ENCODE data around the gene INHBE. TPM values are rescaled to one million over a fixed set of nuclear protein-coding genes. Genes with fewer than 3 reads are reported as not detected.
A peak's percentile ranks its signal among the peaks of the same experiment; 100 is the strongest.
"Not testable (repeated sequence)": the region's sequence is repeated elsewhere in the genome, so short reads cannot be mapped to it uniquely, and the experiment has no call there.

INHBE gene, protein sequence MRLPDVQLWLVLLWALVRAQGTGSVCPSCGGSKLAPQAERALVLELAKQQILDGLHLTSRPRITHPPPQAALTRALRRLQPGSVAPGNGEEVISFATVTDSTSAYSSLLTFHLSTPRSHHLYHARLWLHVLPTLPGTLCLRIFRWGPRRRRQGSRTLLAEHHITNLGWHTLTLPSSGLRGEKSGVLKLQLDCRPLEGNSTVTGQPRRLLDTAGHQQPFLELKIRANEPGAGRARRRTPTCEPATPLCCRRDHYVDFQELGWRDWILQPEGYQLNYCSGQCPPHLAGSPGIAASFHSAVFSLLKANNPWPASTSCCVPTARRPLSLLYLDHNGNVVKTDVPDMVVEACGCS
- total RNA-seq, result 1.0 TPM

DNA sequence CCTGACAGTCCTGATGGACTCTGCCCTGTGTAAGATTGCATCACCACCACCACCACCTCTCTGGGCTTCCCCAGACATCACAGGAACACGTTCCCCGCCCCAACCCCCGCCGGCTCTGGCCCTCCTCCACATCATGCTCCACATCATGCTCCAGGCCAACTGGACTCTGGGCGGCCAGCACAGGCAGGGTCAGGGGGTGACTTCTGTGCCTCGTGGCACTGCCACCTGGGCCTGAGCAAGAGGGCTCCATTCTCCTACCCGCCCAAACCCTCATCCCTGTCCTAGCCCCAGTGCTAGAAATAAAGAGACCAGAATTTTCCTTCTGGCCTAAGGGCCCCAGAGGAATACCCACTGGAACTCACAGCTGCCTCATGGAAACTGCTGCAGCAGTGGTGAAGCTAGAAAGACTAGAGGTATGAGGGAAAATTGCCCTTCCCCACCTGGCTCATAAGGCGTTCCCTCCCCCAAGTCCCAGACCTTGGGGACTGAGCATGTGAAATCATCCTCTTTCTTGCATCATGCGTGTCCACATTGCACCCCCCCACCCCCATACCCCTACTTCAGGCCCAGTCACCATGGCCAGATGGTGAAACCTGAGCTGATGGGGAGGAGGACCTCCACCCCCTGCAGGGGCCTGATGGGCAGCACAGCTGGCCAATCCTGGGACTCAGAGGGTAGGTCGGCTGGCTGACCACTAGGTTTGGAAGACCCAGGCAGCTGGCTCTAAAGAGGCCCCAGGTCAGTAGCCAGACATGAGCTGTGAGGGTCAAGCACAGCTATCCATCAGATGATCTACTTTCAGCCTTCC, at the start of gene INHBE:
Gene INHBE (plus strand): TSS at position 742 of the 808 bp plus-strand sequence. CDS start 230 bp downstream, outside the sequence.
- H3K36me3 ChIP-seq (ENCODE audit: control insufficient read depth in 3 of 3, insufficient read depth in 3 of 3, low read length in 3 of 3), result no peaks in the 10 kb centered on the region

DNA sequence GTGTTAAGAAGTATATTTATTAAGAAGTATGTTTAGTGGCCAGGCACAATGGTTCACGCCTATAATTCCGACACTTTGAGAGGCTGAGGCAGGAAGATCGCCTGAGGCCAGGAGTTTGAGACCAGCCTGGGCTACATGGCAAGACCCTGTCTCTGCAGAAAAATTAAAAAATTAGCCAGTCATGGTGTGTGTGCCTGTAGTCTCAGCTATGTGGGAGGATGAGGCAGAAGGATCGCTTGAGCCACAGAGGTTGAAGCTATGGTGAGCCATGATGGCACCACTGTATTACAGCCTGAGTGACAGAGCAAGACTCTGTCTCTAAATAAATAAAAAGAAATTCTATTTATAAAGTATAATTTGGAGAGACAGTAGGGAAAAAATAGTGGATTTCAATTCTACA, 44.6 kb upstream of the INHBE start:
- H3K9me3 ChIP-seq (ENCODE audit: control insufficient read depth in 3 of 3, low read length in 3 of 3), result no peaks in the 10 kb centered on the region
- H3K27me3 ChIP-seq (ENCODE audit: control insufficient read depth in 3 of 3, insufficient read depth in 3 of 3, low read length in 3 of 3), result no peaks in the 10 kb centered on the region
- H3K27ac ChIP-seq (ENCODE audit: low read depth, low read length), result no peak overlapping the region
- H3K4me1 ChIP-seq (ENCODE audit: control insufficient read depth in 3 of 3, insufficient read depth in 3 of 3, low read length in 3 of 3), result peaks cover 0 to 3% (median under 1%) of the 10 kb centered on the region in 3 donors
- H3K36me3 ChIP-seq (ENCODE audit: control insufficient read depth in 3 of 3, insufficient read depth in 3 of 3, low read length in 3 of 3), result peaks cover 0 to 1% (median 0%) of the 10 kb centered on the region in 3 donors
- H3K4me3 ChIP-seq (ENCODE audit: low read length in 3 of 3), result no peak overlapping the region
- no peak overlapping the region for H3K9ac ChIP-seq (ENCODE audit: low read depth in 1 of 3, low read length in 3 of 3)

More for the DNA sequence above, at the start of gene INHBE:
- peak within 1 kb of the TSS; percentile 81 for H3K27ac ChIP-seq (ENCODE audit: low read depth, low read length)
- H3K4me1 ChIP-seq (ENCODE audit: control insufficient read depth in 3 of 3, insufficient read depth in 3 of 3, low read length in 3 of 3), result peaks cover 36 to 62% (median 50%) of the 10 kb centered on the region in 3 donors
- peak within 1 kb of the TSS; percentile 23 to 77 (median 53) for H3K4me3 ChIP-seq (ENCODE audit: low read length in 3 of 3)
- no peaks in the 10 kb centered on the region for H3K9me3 ChIP-seq (ENCODE audit: control insufficient read depth in 3 of 3, low read length in 3 of 3)
- H3K27me3 ChIP-seq (ENCODE audit: control insufficient read depth in 3 of 3, insufficient read depth in 3 of 3, low read length in 3 of 3), result no peaks in the 10 kb centered on the region
- peak within 1 kb of the TSS; percentile 21 to 86 (median 46) for H3K9ac ChIP-seq (ENCODE audit: low read depth in 1 of 3, low read length in 3 of 3)

DNA sequence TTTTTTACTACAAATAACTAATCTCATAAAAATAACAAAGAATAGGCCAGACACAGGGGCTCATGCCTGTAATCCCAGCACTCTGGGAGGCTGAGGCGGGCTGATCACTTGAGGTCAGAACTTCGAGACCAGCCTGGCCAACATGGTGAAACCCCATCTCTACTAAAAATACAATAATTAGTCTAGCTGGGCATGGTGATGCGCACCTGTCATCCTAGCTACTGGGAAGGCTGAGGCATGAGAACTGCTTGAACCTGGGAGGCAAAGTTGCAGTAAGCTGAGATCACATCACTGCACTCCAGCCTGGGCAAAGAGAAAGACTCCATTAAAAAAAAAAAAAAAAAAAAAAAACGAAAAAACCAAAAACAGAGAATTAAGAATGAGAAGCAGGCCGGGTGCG, 40.9 kb upstream of the INHBE start:
- H3K27ac ChIP-seq (ENCODE audit: low read depth, low read length); H3K9me3 ChIP-seq (ENCODE audit: control insufficient read depth in 3 of 3, low read length in 3 of 3); H3K9ac ChIP-seq (ENCODE audit: low read depth in 1 of 3, low read length in 3 of 3); H3K4me1 ChIP-seq (ENCODE audit: control insufficient read depth in 3 of 3, insufficient read depth in 3 of 3, low read length in 3 of 3); H3K4me3 ChIP-seq (ENCODE audit: low read length in 3 of 3); H3K27me3 ChIP-seq (ENCODE audit: control insufficient read depth in 3 of 3, insufficient read depth in 3 of 3, low read length in 3 of 3); H3K36me3 ChIP-seq (ENCODE audit: control insufficient read depth in 3 of 3, insufficient read depth in 3 of 3, low read length in 3 of 3): not testable (repeated sequence)

DNA sequence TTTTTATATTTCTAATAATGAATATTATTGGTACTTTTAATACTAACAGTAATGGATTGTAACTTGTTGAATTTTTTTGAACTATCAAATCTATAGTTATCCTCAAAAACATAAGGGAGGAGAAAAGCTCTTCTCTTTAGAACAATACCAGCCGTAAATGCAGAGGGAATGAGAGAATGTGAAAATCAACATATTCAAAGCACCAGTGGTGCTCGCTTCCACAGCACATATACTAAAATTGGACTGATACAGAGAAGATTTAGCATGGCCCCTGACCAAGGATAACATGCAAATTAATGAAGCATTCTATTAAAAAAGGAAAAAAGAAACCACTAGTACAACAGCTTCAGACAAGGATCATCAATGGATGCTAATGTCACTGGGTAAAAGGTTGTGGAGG, 40.0 kb upstream of the INHBE start:
- H3K9ac ChIP-seq (ENCODE audit: low read depth in 1 of 3, low read length in 3 of 3), result no peak overlapping the region

DNA sequence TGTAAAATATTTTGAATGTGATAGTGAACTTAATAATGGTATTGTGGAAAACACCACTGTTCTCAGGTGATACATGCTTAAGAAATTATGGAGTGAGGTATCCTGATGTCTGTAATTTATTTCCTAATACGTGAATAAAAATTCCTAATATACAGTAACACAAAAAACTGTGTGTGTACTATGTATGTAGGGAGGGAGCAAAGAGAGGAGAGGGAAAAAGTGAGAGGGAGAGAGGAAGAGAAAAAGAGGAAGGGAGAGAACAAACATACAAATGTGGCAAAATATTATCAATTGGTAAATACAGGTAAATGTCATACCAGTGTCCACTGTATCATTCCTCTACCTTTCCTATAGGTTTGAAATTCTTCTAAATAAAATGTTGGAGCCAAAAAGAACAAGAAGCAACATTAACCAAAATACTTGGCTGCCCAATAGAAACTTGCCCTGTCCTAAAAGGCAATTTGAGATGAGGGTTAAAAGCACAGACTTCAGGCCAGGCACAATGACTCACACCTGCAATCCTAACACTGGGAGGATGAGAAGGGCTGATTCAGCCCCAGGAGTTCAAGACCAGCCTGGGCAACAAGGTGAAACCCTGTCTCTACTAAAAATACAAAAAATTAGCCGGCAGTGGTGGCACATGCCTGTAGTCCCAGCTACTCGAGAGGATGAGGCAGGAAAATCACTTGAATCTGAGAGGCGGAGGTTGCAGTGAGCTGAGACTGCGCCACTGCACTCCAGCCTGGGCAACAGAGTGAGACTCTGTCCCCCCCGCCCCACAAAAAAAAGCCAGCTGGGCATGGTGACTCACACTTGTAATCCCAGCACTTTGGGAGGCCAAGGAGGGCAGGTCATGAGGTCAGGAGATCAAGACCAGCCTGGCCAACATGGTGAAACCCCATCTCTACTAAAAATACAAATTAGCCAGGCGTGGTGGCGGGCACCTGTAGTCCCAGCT, 38.8 kb upstream of the INHBE start:
- Histone ChIP-seq H3K9ac (ENCODE audit: low read depth in 1 of 3, low read length in 3 of 3) (no peak overlapping the region), H3K36me3 (ENCODE audit: control insufficient read depth in 3 of 3, insufficient read depth in 3 of 3, low read length in 3 of 3) (no peaks in the 10 kb centered on the region), H3K27me3 (ENCODE audit: control insufficient read depth in 3 of 3, insufficient read depth in 3 of 3, low read length in 3 of 3) (no peaks in the 10 kb centered on the region), H3K27ac (ENCODE audit: low read depth, low read length) (no peak overlapping the region), H3K4me1 (ENCODE audit: control insufficient read depth in 3 of 3, insufficient read depth in 3 of 3, low read length in 3 of 3) (peaks cover 2 to 10% (median 3%) of the 10 kb centered on the region in 3 donors), H3K4me3 (ENCODE audit: low read length in 3 of 3) (no peak overlapping the region), H3K9me3 (ENCODE audit: control insufficient read depth in 3 of 3, low read length in 3 of 3) (no peaks in the 10 kb centered on the region)

More for the DNA sequence above, 40.0 kb upstream of the INHBE start:
- H3K36me3 ChIP-seq (ENCODE audit: control insufficient read depth in 3 of 3, insufficient read depth in 3 of 3, low read length in 3 of 3), result peaks cover 0 to 1% (median 0%) of the 10 kb centered on the region in 3 donors
- H3K27ac ChIP-seq (ENCODE audit: low read depth, low read length), result no peak overlapping the region
- no peaks in the 10 kb centered on the region for H3K27me3 ChIP-seq (ENCODE audit: control insufficient read depth in 3 of 3, insufficient read depth in 3 of 3, low read length in 3 of 3)
- H3K9me3 ChIP-seq (ENCODE audit: control insufficient read depth in 3 of 3, low read length in 3 of 3), result no peaks in the 10 kb centered on the region
- peaks cover 2 to 5% (median 3%) of the 10 kb centered on the region in 3 donors for H3K4me1 ChIP-seq (ENCODE audit: control insufficient read depth in 3 of 3, insufficient read depth in 3 of 3, low read length in 3 of 3)
- H3K4me3 ChIP-seq (ENCODE audit: low read length in 3 of 3), result no peak overlapping the region

DNA sequence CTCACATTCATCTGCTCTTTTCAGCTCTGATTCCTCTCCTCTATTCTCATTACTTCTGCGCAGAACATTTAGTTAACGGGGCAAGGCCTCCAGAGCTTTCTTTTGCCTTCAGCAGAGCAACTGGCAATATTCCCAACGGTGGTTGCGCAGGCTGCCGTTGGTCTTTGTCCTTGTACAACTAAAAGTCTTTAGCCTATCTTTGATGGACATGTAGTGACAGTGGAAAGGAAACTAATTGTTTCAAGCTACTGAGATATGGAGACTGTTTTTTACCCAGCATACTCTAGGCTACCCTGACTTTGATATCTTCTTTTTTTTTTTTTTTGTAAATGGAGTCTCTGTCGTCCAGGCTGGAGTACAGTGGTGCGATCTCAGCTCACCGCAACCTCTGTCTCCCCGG, 36.9 kb upstream of the INHBE start:
- H3K27ac ChIP-seq (ENCODE audit: low read depth, low read length), result no peak overlapping the region
- H3K36me3 ChIP-seq (ENCODE audit: control insufficient read depth in 3 of 3, insufficient read depth in 3 of 3, low read length in 3 of 3), result peaks cover 0 to 10% (median 0%) of the 10 kb centered on the region in 3 donors
- H3K27me3 ChIP-seq (ENCODE audit: control insufficient read depth in 3 of 3, insufficient read depth in 3 of 3, low read length in 3 of 3), result no peaks in the 10 kb centered on the region
- no peak overlapping the region for H3K4me3 ChIP-seq (ENCODE audit: low read length in 3 of 3)
- H3K9me3 ChIP-seq (ENCODE audit: control insufficient read depth in 3 of 3, low read length in 3 of 3), result no peaks in the 10 kb centered on the region
- peaks cover 2 to 10% (median 3%) of the 10 kb centered on the region in 3 donors for H3K4me1 ChIP-seq (ENCODE audit: control insufficient read depth in 3 of 3, insufficient read depth in 3 of 3, low read length in 3 of 3)
- no peak overlapping the region for H3K9ac ChIP-seq (ENCODE audit: low read depth in 1 of 3, low read length in 3 of 3)

DNA sequence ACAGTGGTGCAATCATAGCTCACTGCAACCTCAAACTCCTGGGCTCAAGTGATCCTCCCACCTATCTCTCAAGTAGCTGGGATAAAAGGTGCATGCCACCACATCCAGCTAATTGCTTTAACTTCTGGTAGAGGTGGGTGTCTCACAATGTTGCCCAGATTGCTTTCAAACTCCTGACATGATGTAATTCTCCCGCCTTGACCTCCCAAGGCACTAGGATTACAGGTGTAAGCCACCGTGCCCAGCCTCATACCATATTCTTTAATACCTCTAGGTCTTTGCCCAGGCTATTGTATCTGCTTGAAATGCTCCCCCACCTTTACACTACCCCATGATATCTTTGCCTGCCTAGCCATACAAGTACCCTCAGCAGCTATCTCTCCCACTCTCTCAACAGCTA, 35.6 kb upstream of the INHBE start:
- Histone ChIP-seq H3K9me3 (ENCODE audit: control insufficient read depth in 3 of 3, low read length in 3 of 3) (no peaks in the 10 kb centered on the region), H3K27ac (ENCODE audit: low read depth, low read length) (no peak overlapping the region), H3K36me3 (ENCODE audit: control insufficient read depth in 3 of 3, insufficient read depth in 3 of 3, low read length in 3 of 3) (peaks cover 0 to 10% (median 0%) of the 10 kb centered on the region in 3 donors), H3K4me3 (ENCODE audit: low read length in 3 of 3) (no peak overlapping the region), H3K4me1 (ENCODE audit: control insufficient read depth in 3 of 3, insufficient read depth in 3 of 3, low read length in 3 of 3) (peaks cover 2 to 10% (median 3%) of the 10 kb centered on the region in 3 donors), H3K9ac (ENCODE audit: low read depth in 1 of 3, low read length in 3 of 3) (no peak overlapping the region), H3K27me3 (ENCODE audit: control insufficient read depth in 3 of 3, insufficient read depth in 3 of 3, low read length in 3 of 3) (no peaks in the 10 kb centered on the region)

DNA sequence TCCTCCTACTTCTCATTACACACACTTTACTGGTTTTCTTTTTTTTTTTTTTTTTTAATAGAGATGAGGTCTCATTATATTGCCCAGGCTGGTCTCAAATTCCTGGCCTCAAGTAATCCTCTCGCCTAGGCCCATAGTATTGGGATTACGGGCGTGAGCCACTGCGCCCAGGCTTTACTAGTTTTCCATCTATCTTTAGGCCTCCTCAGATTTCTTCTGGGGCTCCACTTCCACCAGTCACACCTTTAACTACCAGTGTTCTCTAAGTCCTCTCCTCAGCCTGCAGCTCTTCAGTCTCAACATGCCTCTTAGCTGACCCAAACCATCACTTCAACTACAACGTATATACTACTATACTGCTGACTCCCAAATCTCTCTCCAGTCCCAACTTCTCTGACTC, 34.6 kb upstream of the INHBE start:
- H3K27me3 ChIP-seq (ENCODE audit: control insufficient read depth in 3 of 3, insufficient read depth in 3 of 3, low read length in 3 of 3), result no peaks in the 10 kb centered on the region
- H3K4me3 ChIP-seq (ENCODE audit: low read length in 3 of 3), result no peak overlapping the region
- H3K27ac ChIP-seq (ENCODE audit: low read depth, low read length), result no peak overlapping the region
- no peaks in the 10 kb centered on the region for H3K9me3 ChIP-seq (ENCODE audit: control insufficient read depth in 3 of 3, low read length in 3 of 3)
- no peak overlapping the region for H3K9ac ChIP-seq (ENCODE audit: low read depth in 1 of 3, low read length in 3 of 3)
- peaks cover 0 to 10% (median under 1%) of the 10 kb centered on the region in 3 donors for H3K36me3 ChIP-seq (ENCODE audit: control insufficient read depth in 3 of 3, insufficient read depth in 3 of 3, low read length in 3 of 3)
- peaks cover under 1 to 10% (median 2%) of the 10 kb centered on the region in 3 donors for H3K4me1 ChIP-seq (ENCODE audit: control insufficient read depth in 3 of 3, insufficient read depth in 3 of 3, low read length in 3 of 3)

DNA sequence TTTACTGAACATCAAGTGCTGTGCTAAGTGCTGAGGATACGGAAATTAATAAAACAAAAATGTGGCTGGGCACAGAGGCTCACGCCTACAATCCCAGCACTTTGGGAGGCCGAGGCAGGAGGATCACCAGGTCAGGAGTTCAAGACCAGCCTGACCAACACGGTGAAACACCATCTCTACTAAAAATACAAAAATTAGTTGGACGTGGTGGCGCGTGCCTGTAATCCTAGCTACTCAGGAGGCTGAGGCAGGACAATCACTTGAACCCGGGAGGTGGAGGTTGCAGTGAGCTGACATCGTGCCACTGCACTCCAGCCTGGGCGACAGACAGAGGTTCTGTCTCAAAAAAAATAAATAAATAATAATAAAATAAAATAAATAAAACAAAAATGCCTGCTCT, 28.2 kb upstream of the INHBE start:
- H3K4me1 ChIP-seq (ENCODE audit: control insufficient read depth in 3 of 3, insufficient read depth in 3 of 3, low read length in 3 of 3); H3K4me3 ChIP-seq (ENCODE audit: low read length in 3 of 3); H3K36me3 ChIP-seq (ENCODE audit: control insufficient read depth in 3 of 3, insufficient read depth in 3 of 3, low read length in 3 of 3); H3K27ac ChIP-seq (ENCODE audit: low read depth, low read length); H3K9me3 ChIP-seq (ENCODE audit: control insufficient read depth in 3 of 3, low read length in 3 of 3); H3K9ac ChIP-seq (ENCODE audit: low read depth in 1 of 3, low read length in 3 of 3); H3K27me3 ChIP-seq (ENCODE audit: control insufficient read depth in 3 of 3, insufficient read depth in 3 of 3, low read length in 3 of 3): not testable (repeated sequence)

Data from skeletal muscle tissue (tissue), 4 donors.